DMS153 treated with DMSO at 0.1 percent for 48 hours (cell line): ENCODE measurements around the gene PRMT7.

Source experiments
- DNase-seq: peaks from one replicate; lab custom pipeline; 2025; ENCODE audit not compliant: unreplicated experiment; lab: John Stamatoyannopoulos, UW

PRMT7 gene

DNA sequence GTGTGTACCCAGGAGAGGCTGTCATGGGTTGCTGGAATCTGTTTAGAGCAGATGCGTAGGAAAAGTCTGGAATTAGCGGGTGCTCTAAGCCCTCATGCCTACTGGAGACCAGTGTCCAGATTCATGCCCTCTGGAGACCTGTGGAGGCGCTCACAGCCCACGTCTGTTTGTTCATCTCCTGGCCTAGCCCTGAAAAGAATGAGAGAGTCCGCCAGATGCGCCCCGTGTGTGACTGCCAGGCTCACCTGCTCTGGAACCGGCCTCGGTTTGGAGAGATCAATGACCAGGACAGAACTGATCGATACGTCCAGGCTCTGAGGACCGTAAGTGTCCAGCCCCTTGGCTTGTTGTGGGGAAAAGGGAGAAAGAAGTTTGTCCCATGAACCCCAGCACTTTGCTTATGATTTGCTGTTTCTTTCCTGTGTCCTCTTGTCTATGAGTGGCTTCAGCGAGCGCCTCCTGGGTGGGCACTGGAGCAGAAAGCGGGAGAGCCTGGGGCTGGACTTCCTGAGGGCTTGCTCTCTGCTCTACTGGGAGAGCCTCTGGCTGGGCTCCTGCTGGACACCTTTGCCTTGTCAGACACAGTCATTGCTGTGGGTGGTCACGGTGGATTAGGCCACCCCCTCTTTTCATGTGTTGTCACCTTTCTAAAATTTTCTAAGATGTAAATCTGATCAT, 35.3 kb downstream of the PRMT7 start:
- no peak for DNase-seq

DNA sequence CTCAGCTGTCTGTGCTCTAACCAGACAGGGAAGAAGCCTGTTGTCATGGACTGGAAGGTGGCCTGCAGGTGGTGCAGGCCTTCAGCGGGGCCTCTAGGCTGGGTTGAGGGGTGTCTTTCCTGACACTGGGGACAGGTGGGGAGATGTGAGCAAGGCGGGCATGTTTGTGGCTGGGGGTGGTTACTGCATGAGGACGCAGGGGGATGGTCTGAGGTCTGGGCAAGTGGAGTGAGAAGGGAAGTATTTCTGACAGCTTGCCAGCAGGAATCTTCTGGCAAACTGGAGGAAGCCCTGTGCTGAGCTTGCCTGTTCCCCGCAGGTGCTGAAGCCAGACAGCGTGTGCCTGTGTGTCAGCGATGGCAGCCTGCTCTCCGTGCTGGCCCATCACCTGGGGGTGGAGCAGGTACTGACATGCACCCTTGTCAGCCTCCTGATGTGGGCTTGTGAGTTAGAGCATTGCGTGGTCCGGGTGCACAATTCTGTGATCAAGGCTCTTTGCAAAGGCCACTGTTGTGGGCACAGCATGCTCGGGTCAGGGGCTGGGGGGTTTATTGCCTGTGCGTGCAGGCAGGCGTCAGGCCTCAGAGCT, 36.2 kb downstream of the PRMT7 start:
- DNase-seq = no peak

DNA sequence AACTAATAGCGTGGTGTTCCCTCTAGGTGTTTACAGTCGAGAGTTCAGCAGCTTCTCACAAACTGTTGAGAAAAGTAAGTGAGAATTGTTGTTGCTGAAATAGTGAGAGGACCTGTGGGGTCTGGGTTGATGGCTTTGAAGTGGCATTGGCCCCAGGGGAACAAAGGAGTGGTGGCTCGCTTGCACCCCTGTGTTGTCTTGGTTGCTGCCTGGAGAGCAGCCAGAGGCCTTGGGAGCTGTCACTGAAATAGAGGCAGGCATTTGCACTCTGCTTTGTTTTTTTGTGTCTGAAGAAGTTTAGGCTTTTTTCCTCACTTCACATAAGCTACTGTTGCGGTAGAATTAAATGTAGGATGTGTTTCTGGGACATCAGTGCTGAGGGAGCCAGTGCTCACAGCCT, 36.8 kb downstream of the PRMT7 start:
- no peak for DNase-seq

DNA sequence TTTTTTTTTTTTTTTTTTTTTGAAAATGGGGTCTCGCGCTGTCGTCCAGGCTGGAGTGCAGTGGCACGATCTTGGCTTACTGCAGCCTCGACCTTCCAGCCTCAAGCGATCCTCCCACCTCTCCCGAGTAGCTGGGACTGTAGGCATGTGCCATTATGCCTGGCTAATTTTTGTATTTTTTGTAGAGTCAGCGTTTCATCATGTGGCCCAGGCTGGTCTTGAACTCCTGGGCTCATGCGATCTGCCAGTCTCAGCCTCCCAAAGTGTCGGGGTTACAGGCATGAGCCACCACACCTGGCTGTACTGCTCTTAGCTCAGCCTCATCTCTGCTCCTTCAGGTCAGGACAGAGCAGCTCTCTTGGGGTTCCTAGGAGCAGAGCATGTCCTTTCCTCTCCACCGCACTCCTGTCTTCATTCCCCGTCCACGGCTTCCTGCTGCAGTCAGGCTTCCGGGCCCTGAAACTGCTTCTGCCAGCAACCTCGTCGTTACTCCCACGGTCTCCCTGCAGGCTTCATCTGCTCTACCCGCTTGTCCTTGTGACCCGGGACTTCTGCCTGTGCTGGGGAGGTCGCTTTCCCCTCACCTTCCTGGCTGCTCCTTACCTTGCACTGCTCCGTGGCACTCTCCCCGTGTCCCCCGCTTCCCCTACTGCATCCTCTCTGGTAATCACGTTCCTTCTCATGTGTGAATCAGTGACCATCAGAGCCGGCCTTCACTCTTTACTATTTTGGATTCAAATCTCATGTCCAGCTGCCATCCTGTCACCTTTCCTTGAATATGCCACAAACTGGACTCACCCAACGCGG, 38.0 kb downstream of the PRMT7 start:
- DNase-seq = no peak

DNA sequence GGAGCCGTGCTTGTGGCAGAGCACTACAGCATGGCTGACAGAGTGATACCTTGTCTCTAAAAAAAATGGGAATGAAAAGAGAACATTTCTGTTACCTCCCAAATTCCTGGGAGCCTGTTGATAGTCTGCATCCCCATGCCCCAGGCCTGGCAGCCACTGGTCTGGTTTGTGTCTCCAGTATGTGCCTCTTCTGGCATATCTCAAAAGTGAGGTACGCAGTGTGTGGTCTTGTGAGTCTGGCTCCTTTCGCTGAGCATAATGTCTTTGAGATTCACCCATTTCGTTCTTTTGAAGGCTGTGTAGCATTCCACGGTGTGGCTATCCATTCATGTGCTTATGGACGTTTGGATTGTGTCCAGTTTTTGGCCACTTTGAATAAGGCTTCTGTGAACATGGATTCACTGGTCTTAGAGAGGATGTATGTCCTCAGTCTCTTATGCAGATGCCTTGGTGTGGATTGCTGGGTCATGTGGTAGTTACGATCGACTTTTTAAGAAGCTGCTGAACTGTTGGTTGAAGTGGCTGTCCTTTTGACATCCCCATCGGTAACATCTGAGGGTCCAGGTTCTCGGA, 39.1 kb downstream of the PRMT7 start:
- DNase-seq = no peak

DNA sequence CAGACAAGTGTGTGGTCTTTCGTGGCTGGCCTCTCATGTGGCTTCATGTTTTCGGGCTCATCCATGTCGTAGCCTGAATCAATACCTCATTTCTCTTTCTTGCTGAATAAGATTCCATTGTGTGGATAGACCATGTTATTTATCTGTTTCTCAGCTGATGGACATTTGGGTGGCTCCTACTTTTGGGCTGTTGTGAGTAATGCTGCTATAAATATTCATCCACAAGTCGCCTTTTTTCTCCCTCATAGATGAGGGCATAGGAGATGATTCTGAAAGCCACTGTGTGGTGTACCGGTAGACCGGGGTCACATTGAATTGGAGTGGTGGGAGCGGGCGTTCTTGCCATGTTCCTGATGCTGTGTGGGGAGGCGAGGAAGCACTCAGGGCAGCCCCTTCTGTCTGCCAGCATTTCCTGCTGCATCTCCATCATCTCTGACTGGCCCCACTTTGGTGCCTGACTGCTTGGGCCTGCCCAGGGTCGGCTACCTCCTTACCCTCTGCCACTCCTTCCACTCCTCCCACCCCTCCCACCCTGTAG, 40.1 kb downstream of the PRMT7 start:
- no peak for DNase-seq

DNA sequence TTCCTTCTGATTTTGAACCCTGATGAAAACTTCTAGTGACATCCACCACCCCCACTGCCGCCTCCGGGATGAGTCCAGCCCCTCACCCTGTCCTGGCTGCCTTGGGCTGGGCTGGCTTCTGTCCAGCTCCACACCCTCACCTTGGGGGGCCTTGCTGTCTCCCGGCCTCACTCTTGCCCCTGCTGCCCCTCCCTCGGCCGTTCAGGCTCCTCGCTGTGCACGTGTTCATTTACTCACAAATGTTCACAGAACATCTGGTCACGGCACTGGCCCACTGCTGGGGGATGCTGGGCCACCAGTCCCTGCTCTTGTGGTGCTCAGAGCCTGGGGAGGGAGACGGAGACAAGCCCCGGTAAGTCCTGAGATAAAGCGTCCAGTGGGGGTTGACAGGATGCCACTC, 40.6 kb downstream of the PRMT7 start:
- no peak for DNase-seq

DNA sequence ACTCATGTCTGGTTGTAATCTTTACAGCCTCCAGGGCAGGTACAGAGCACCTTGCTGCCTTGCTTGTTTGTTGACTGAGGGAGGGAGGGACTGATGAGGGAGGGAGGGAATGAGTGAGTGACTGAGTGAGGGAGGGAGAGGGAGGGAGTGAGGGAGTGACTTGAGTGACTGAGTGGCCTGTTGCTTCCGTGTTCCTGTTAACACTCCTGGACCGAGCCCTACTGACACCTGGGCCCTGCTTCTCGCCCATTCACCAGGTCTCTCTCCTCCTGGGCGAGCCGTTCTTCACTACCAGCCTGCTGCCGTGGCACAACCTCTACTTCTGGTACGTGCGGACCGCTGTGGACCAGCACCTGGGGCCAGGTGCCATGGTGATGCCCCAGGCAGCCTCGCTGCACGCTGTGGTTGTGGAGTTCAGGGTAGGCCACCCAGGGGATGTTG, 41.2 kb downstream of the PRMT7 start:
- peak; percentile 80 for DNase-seq

DNA sequence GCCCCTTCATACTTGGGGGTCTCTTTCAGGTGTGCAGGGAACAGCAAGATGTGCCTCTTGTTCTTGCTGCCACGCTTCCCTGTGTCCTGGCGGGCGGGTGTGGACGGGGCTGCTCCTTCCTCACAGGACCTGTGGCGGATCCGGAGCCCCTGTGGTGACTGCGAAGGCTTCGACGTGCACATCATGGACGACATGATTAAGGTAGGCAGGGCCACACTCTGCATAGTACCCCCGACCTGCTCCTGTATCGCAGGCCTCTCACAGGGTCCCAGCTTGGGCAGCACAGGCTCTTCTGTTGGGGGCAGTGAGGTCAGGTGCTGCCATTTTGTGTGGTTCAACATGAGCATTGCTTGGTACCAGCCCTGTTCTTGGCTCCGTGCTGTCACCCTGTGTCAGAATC, 42.5 kb downstream of the PRMT7 start:
- no peak for DNase-seq

DNA sequence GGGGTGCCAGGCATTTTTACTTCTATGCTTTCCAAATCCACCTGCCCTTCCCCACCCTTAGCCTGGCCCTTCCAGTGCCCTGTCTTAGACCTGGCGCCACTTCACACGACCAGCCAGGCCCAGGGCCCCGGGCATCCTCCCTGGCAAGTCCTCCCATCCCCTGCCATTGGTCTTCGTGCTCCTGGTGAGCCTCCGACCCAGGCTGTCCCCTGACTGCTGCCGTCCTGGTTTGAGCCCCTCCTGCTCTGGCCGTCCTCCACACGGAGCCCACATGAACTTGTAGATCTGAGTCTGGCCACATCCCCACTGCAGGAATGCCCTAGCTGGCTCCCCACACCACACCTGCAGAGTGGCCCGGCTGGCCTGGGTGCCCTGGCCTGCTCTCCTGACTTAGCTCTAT, 44.0 kb downstream of the PRMT7 start:
- no peak for DNase-seq

DNA sequence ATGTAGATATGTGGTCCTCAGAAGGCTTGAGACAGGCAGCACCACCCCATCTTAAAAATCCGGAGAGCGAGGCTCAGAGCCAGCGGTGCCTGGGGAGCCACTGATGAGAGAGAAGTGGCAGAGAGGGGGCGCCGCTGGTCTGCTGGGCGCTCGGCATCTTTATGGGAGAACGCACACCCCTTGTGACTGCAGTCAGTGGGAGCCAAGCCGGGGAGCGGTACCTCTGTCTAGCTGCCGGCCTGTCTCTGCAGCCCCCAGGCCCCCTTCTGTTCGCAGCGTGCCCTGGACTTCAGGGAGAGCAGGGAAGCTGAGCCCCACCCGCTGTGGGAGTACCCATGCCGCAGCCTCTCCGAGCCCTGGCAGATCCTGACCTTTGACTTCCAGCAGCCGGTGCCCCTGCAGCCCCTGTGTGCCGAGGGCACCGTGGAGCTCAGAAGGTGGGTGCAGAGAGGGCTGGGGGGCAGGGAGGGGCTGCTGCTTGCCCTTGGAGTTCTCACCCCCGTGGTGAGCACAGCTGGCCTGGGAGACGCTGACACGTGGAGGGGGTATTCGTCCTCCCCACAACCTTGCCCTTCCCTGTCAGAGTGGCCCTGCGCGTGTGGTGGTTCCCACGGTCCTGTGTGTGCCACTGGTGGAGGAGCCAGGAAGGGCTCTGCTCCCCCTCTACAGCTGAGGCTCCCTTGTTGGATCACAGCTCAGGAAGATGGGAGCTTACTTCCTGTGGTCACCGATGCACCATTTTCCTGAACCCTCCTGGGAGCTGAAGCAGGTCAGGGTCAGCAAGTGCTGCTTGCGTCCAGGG, 44.8 kb downstream of the PRMT7 start:
- no peak for DNase-seq

DNA sequence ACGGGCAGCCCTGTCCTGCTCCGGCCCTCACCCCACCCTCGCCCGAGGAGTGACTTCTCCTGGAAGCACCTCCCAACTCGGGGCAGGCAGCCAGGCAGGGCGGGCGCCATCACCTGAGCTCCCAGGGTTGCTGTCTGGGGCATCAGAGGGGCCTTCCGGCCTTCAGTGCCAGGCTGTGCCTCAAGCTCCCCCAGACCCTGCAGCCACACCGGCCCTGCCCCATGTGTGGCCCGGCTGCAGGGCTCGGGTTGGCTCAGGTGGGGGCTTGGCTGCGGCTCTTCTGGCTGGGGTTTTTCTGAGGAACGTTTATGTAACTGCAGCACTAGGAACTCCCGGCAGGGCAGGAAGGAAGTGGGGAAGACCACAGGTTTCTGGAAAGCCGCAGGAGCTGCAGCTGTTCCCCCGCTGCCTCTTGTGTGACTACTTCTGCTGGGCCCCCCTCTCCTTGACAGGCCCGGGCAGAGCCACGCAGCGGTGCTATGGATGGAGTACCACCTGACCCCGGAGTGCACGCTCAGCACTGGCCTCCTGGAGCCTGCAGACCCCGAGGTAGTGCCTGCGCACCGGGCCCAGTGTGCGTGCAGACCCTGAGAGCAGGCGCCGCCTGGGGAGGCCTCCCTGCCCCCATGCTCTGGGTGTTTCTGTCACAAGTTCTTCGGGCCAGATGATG, 45.6 kb downstream of the PRMT7 start:
- DNase-seq = no peak

DNA sequence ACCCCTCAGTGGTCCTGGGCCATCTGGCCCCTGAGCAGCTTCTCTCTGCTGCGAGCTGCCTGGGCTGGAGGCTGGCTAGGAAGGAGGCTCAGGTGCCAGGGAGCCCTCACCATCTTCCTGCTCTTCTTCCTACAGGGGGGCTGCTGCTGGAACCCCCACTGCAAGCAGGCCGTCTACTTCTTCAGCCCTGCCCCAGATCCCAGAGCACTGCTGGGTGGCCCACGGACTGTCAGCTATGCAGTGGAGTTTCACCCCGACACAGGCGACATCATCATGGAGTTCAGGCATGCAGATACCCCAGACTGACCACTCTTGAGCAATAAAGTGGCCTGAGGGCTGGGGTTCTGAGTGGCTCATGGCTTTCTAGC, 46.1 kb downstream of the PRMT7 start:
- no peak for DNase-seq

DNA sequence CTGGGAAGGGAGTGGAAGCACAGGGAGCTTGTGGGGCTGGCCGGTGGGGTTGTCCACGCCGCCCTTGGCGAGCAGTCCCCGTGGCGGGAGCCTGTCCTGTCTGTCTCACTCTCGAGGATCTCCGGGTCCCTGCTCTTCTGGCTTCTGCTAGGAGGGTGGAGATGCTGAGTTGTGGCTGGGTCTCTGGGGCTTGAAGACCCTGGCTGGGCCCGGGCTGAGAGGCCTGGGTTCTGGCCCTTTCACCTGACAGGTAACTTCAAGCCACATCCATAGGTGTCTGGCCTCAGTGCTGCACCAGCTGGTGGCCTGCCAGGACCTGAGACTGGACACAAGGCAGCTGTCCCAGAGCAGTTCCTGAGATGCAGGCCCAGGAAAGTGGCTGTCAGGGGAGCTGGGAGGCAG, 46.7 kb downstream of the PRMT7 start:
- no peak for DNase-seq

DNA sequence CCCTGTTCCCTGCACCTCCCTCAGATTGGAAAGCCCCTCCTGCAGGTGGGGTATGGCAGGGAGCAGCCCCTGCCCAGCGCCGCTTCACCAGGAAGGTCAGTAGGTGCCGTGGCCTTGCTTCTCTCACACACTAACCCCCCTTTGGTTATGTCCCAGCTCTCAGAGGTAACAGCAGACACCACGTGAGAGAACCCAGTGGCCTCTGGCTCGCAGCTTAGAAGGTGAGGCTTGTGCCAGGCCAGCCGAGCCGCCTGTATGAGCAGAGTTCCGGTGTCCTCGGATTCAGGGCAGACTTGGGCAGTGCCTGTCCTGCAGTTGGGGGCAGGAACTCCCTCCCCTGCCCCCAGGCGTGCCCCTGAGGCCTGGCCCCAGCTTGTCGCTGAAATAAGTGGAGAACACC, 47.1 kb downstream of the PRMT7 start:
- DNase-seq = no peak

DNA sequence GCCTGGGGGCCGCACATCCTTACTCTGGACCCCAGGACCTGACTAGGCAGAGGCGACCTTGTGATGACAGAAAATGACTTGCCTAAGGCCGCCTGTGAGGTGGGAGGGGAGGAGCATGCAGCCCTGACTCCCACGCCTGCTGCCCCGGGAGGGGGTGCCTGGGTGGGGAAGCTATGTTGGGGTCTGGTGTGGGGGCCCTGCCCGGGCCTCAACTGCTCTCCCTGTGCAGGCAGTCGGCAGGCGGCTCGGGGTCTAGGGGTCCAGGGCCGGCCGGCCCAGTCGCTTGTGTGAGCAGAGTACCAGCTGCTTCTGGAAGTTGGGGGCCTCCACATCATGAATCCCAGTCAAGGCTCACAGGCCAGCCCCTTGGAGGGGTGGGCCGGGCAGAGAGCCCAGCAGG, 48.1 kb downstream of the PRMT7 start:
- DNase-seq = no peak

DNA sequence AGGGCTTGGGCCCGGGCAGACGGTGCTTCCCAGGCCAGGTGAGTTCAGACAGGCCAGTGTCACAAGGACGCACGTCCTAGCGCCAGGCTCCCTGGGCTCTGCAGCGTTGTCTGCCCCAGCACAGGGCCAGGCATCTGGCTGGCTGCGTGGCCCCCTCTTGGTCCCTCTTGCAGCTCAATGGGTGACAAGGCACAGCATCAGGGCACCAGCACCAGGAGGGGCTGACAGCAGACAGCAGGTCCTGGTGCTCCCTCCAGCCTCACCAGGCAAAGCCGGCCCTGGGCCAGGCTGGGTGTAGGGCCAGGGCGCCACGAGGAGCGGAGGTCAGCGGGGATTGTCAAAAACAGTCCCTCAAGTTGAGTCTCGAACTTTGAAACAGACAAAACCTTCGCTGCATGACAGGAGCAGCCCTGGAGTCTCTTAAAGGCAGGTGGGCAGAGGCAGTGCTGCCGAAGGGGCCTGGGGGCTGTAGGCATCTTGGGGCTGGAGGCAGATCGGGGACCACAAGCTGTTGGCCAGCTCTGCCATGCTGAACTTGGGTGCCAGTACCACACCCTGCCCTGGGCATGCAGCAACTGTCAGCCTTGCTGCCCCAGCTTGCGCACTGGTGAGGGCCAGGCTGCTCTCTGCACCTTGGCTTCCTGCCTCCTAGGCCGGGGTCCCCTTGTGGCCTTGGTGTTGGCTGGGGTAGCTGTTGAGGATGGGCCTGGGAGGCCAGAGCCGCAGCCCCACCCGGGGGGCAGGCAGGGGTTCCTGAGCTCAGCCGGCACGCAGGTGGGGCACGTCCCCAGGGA, 48.8 kb downstream of the PRMT7 start:
- DNase-seq = no peak

DNA sequence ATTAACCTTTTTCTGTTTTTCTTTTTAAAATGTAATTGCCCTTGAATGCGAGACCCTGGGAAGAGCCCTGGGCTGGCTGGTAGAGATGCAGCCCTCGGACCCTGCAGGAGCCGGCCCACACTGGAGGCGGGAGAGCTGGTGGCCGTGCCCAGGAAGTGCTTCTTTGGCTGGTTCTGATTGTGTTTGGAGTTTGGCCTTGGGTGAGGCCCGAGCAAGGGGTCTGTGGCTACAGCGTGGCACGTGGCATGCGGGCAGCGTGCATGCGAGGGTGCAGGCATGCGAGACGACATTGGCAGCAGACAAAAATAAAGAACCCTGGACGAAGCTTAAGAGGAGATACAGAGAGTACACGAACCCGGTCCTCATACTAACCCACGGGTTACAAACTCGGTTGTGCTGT, 49.7 kb downstream of the PRMT7 start:
- DNase-seq = no peak

DNA sequence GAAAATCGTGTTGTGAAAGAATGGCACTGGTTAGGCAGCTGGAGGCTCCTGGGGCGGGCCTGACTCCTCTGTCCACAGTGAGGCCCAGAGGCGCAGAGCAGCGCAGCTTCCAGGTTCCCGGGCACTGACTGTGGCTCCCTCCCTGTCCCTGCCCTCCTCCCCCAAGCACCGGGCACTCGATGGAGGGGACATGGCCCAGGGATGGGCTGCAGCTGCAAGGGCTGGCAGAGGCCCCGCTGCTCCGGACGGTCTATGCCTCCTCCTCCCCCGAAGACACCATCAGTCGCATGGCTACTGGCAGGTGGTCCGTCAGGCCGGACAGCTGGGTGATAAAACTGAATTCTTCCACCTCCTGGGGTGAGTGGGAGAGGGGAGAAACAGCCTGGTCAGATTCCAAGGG, 50.1 kb downstream of the PRMT7 start:
- DNase-seq = no peak

DNA sequence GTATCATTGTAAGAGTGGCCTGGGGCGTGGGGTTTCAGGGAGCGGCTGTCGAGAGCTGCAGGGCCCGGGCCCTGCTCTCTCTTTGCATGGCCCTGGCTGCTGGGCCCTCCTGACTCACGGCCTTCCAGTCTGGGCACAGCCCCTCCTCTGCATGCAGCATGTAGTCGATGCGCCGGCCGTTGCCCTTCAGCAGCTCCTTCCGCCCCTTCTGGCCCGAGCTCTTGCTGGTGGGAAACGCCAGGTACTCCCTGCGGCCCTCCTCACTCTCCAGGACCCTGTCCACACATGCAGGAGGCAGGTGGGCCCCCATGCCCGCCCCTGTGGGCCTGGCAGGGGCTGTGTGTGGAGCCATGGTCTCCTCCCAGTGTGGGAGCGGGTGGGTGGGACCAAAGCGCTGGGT, 50.7 kb downstream of the PRMT7 start:
- no peak for DNase-seq
